ENCODE measurements around the gene C14orf132.

Gene C14orf132

GRCh38 chr14:96102081-96102856, 63.1 kb downstream of the C14orf132 start:
- DNase-seq, result no peak

- DNase-seq, result no peak
Measured at GRCh38 chr14:96103075-96103474, 63.9 kb downstream of the C14orf132 start.

GRCh38 chr14:96103560-96104460, 64.6 kb downstream of the C14orf132 start:
- DNase-seq, result no peak

GRCh38 chr14:96104469-96105057, 65.4 kb downstream of the C14orf132 start:
- DNase-seq, result no peak

- no peak for DNase-seq
Measured at GRCh38 chr14:96105089-96105925, 66.1 kb downstream of the C14orf132 start.

GRCh38 chr14:96105926-96106441, 66.8 kb downstream of the C14orf132 start:
- no peak for DNase-seq

- no peak for DNase-seq
Measured at GRCh38 chr14:96106891-96107290, 67.7 kb downstream of the C14orf132 start.

GRCh38 chr14:96108061-96108795, 69.1 kb downstream of the C14orf132 start:
- no peak for DNase-seq

- no peak for DNase-seq
Measured at GRCh38 chr14:96108911-96109310, 69.7 kb downstream of the C14orf132 start.

- DNase-seq, result no peak
Measured at GRCh38 chr14:96109596-96110355, 70.6 kb downstream of the C14orf132 start.

GRCh38 chr14:96112032-96112431, 72.9 kb downstream of the C14orf132 start:
- DNase-seq, result no peak

- DNase-seq, result no peak
Measured at GRCh38 chr14:96114002-96114401, 74.8 kb downstream of the C14orf132 start.

- no peak for DNase-seq
Measured at GRCh38 chr14:96117101-96117897, 78.1 kb downstream of the C14orf132 start.

GRCh38 chr14:96117960-96118359, 78.8 kb downstream of the C14orf132 start:
- no peak for DNase-seq

GRCh38 chr14:96118391-96118790, 79.2 kb downstream of the C14orf132 start:
- DNase-seq, result no peak

- DNase-seq, result no peak
Measured at GRCh38 chr14:96119947-96120346, 80.8 kb downstream of the C14orf132 start.

GRCh38 chr14:96120392-96120791, 81.2 kb downstream of the C14orf132 start:
- DNase-seq, result no peak

- no peak for DNase-seq
Measured at GRCh38 chr14:96120941-96121340, 81.8 kb downstream of the C14orf132 start.

GRCh38 chr14:96121660-96122395, 82.7 kb downstream of the C14orf132 start:
- no peak for DNase-seq
